K562 (cell line): ENCODE measurements around the gene SLC17A8. TPM values are rescaled to one million over a fixed set of nuclear protein-coding genes. Genes with fewer than 3 reads are reported as not detected.

Source experiments
- ATAC-seq: fragments of 200-7000 bp; cut with Tn5 transposase; 3 replicates; pipeline ENCODE4 v1.9.1; 2020; ENCODE audit warnings: moderate library complexity
- BruUV-seq: library from RNA; stranded (reverse); fragments of 400-500 nt; replicated peaks from 2 replicates; lab custom pipeline; 2021; lab: Mats Ljungman, UMichigan
- CTCF ChIA-PET: fragments of 300-600 bp; formaldehyde crosslinking; extraction: SDS; loops from one replicate; lab custom pipeline; 2021; ENCODE audit warnings: low intra/inter-chr PET ratio; lab: Yijun Ruan, JAX
- POLR2A ChIA-PET: fragments of 300-600, 350-650 bp; sonication (Branson Sonifier 250); formaldehyde crosslinking; extraction: SDS; loops from one replicate; lab custom pipeline; 2021; ENCODE audit warnings: antibody characterized with exemption, inconsistent platforms; lab: Yijun Ruan, JAX
- DNase-seq, 4 experiments: peaks; one replicate each; pipeline versions ENCODE4 v3.0.0 to v3.0.0-alpha.2; 2011 to 2018; ENCODE audit warnings: low spot score in 3 of 4, mixed read lengths in 3 of 4; ENCODE audit errors: extremely low read depth in 1 of 4
- FAIRE-seq: peaks from 2 replicates; lab custom pipeline; 2011; peaks lifted over from hg19 to GRCh38; lab: Jason Lieb, UNC
- H2AFZ ChIP-seq: 2 replicates; pipeline ENCODE4 v1.6.0; 2011; ENCODE audit warnings: low read depth, low read length, control low read depth, inconsistent platforms
- H3K27ac ChIP-seq: fragments of 200-600 bp; 3 replicates; pipeline ENCODE4 v1.8.0; 2011; ENCODE audit warnings: low read depth, mild to moderate bottlenecking, control low read depth, inconsistent platforms, low read length, moderate library complexity, mixed read lengths; ENCODE audit errors: extremely low read depth
- H3K27me3 ChIP-seq, 2 experiments: fragments of 300-600 bp in 1 of 2; 2 replicates in 1 of 2; 3 replicates in 1 of 2; pipeline versions ENCODE4 v1.6.0 to v1.8.0; 2011; ENCODE audit warnings: inconsistent platforms in 2 of 2, low read length in 2 of 2, mild to moderate bottlenecking in 1 of 2, mixed read lengths in 1 of 2, moderate library complexity in 1 of 2; ENCODE audit not compliant: control insufficient read depth in 2 of 2, insufficient read depth in 2 of 2
- H3K36me3 ChIP-seq: fragments of 300-600 bp; 3 replicates; pipeline ENCODE4 v1.8.0; 2011; ENCODE audit warnings: mild to moderate bottlenecking, low read length, inconsistent platforms; ENCODE audit not compliant: control insufficient read depth, insufficient read depth
- H3K4me1 ChIP-seq, 2 experiments: fragments of 200-600 bp in 1 of 2; replicated peaks in 1 of 2; 2 replicates in 1 of 2; 3 replicates in 1 of 2; pipeline versions ENCODE4 v1.5.1 to v1.8.0; 2011; ENCODE audit warnings: inconsistent platforms in 2 of 2, low read length in 2 of 2, mild to moderate bottlenecking in 1 of 2, mixed read lengths in 1 of 2, moderate library complexity in 1 of 2; ENCODE audit not compliant: control insufficient read depth in 2 of 2, insufficient read depth in 2 of 2
- H3K4me2 ChIP-seq: 2 replicates; pipeline ENCODE4 v1.6.1; 2011; ENCODE audit warnings: low read length, control low read depth, inconsistent platforms, mixed read lengths; ENCODE audit not compliant: insufficient read depth
- H3K4me3 ChIP-seq: fragments of 200-600 bp; sonication (generic), shearing (Covaris generic); 2 replicates; pipeline ENCODE4 v1.5.1; 2016; ENCODE audit warnings: control low read depth, inconsistent platforms
- H3K79me2 ChIP-seq: fragments of 200-600 bp; 3 replicates; pipeline ENCODE4 v1.8.0; 2011; ENCODE audit warnings: low read length, inconsistent platforms; ENCODE audit not compliant: control insufficient read depth, insufficient read depth
- H3K9ac ChIP-seq, 2 experiments: 2 replicates each; pipeline versions ENCODE4 v1.6.0 to v1.6.1; 2011; ENCODE audit warnings: low read depth in 2 of 2, low read length in 2 of 2, control low read depth in 1 of 2, inconsistent platforms in 1 of 2, mild to moderate bottlenecking in 1 of 2, mixed read lengths in 1 of 2; ENCODE audit not compliant: insufficient read depth in 1 of 2
- H3K9me1 ChIP-seq: one replicate; pipeline ENCODE4 v1.6.0; 2011; ENCODE audit warnings: inconsistent platforms, mild to moderate bottlenecking, low read length, moderate library complexity; ENCODE audit not compliant: control insufficient read depth, insufficient read depth
- H3K9me3 ChIP-seq: replicated peaks from 2 replicates; pipeline ENCODE4 v1.5.1; 2011; ENCODE audit warnings: low read depth, low read length, inconsistent platforms; ENCODE audit not compliant: control insufficient read depth, insufficient read depth
- H4K20me1 ChIP-seq: replicated peaks from 2 replicates; pipeline ENCODE4 v1.6.1; 2011; ENCODE audit warnings: low read length, inconsistent platforms, mixed read lengths; ENCODE audit not compliant: control insufficient read depth, insufficient read depth
- CBX3 ChIP-seq, 2 experiments: IDR thresholded peaks; 1 replicate in 1 of 2; 2 replicates in 1 of 2; pipeline ENCODE4 v1.6.1; 2012; ENCODE audit warnings: inconsistent platforms in 2 of 2, low read length in 2 of 2, borderline replicate concordance in 1 of 2, control low read depth in 1 of 2
- DNMT1 ChIP-seq: fragments of 450-650 bp; IDR thresholded peaks from 2 replicates; pipeline ENCODE4 v1.6.1; 2016; ENCODE audit warnings: antibody characterized with exemption, mild to moderate bottlenecking
- FOXA3 ChIP-seq, 2 experiments: fragments of 450-650 bp in 1 of 2; sonication (generic) in 1 of 2; formaldehyde crosslinking; IDR thresholded peaks in 1 of 2; conservative IDR thresholded peaks in 1 of 2; 2 replicates each; pipeline versions ENCODE4 v1.4.0 to v1.8.0; 2020 to 2022; ENCODE audit warnings: mild to moderate bottlenecking in 2 of 2, missing genetic modification reagents in 1 of 2
- HMG20A ChIP-seq: fragments of 450-650 bp; formaldehyde crosslinking; conservative IDR thresholded peaks from 2 replicates; pipeline ENCODE4 v1.4.0; 2020; ENCODE audit warnings: mild to moderate bottlenecking, mixed read lengths
- NR2C1 ChIP-seq, 2 experiments: fragments of 450-650 bp; IDR thresholded peaks; 2 replicates each; pipeline ENCODE4 v1.6.1; 2017; ENCODE audit warnings: mild to moderate bottlenecking in 2 of 2, antibody characterized with exemption in 1 of 2, inconsistent platforms in 1 of 2, missing compliant biosample characterization in 1 of 2, missing genetic modification characterization in 1 of 2
- POLR2A ChIP-seq: fragments of 450-650 bp; conservative IDR thresholded peaks from 2 replicates; pipeline ENCODE4 v1.6.1; 2016
- POLR2AphosphoS2 ChIP-seq: IDR thresholded peaks from 2 replicates; pipeline ENCODE4 v1.6.1; 2012; ENCODE audit warnings: low read length, improper control_type of control experiment
- PRPF4 ChIP-seq: fragments of 200-400 bp; formaldehyde crosslinking; IDR thresholded peaks from one replicate; pipeline ENCODE4 v1.6.1; 2017; ENCODE audit warnings: low read length, low read depth, mild to moderate bottlenecking; ENCODE audit not compliant: insufficient read depth, poor library complexity, severe bottlenecking
- REST ChIP-seq, 2 experiments: fragments of 450-650 bp; formaldehyde crosslinking in 1 of 2; IDR thresholded peaks; 2 replicates each; pipeline versions ENCODE4 v1.4.0 to v1.6.1; 2014 to 2020; ENCODE audit warnings: mild to moderate bottlenecking in 2 of 2, borderline replicate concordance in 1 of 2, low read depth in 1 of 2
- SRSF9 ChIP-seq: fragments of 200-400 bp; formaldehyde crosslinking; IDR thresholded peaks from 2 replicates; pipeline ENCODE4 v1.6.1; 2017; ENCODE audit warnings: low read depth, low read length, borderline replicate concordance
- TAF15 ChIP-seq: fragments of 200-400 bp; formaldehyde crosslinking; IDR thresholded peaks from 2 replicates; pipeline ENCODE4 v1.6.1; 2017; ENCODE audit warnings: mild to moderate bottlenecking, low read depth, low read length, moderate library complexity
- WGBS: fragments of 100-300 bp; shearing (Covaris generic); methylation state at CpG from one replicate; pipeline ENCODE4 v1.1.6; 2016; ENCODE audit warnings: low coverage, mixed read lengths; ENCODE audit not compliant: insufficient coverage; ENCODE audit errors: missing lambda C conversion rate; 5-methylcytosine and 5-hydroxymethylcytosine counted together
- in situ Hi-C: fragments of 300-500 bp; cut with MboI; formaldehyde crosslinking; loops from 4 replicates; pipeline ENCODE4 v1.15.0; 2018; ENCODE audit warnings: inconsistent platforms, mixed read lengths
- intact Hi-C: fragments of 100-400 bp; cut with micrococcal nuclease; formaldehyde crosslinking; loops from 2 replicates; pipeline ENCODE4 v1.14.2; 2022
- polyA plus RNA-seq, 8 experiments: library from polyadenylated mRNA; depleted of rRNA in 4 of 8; stranded (reverse) in 5 of 8; unstranded in 3 of 8; fragments of >200 nt; fragmentation: Nextera tagmentation in 2 of 8; fragmentation: Illumina TruSeq in 1 of 8; extraction: Ambion mirVana in 2 of 8; extraction: Trizol in 1 of 8; gene quantifications; 2 replicates each; pipeline versions ENCODE4 v1.2.1 to v1.2.3, GENCODE V29; 2011 to 2014; ENCODE audit warnings: inconsistent platforms in 1 of 8, missing spikeins in 1 of 8
- total RNA-seq, 7 experiments: library from RNA; depleted of rRNA in 6 of 7; stranded (reverse); fragments of >200 nt in 6 of 7; fragmentation: Illumina TruSeq in 2 of 7; extraction: Trizol in 2 of 7; gene quantifications; 2 replicates each; pipeline versions ENCODE4 v1.2.1 to v1.2.3, GENCODE V29; 2011 to 2021; ENCODE audit warnings: low replicate concordance in 1 of 7
- TF ChIP-seq, protein P1 (sequence below), 2 experiments: fragments of 450-650 bp in 1 of 2; sonication (generic) in 1 of 2; formaldehyde crosslinking; conservative IDR thresholded peaks; 2 replicates each; pipeline versions ENCODE4 v1.4.0 to v1.8.1; 2020 to 2022; ENCODE audit warnings: mild to moderate bottlenecking in 1 of 2, missing genetic modification reagents in 1 of 2
- TF ChIP-seq, protein P2 (sequence below): sonication (generic); formaldehyde crosslinking; IDR thresholded peaks from 2 replicates; pipeline ENCODE4 v1.8.1; 2023; ENCODE audit warnings: mild to moderate bottlenecking, missing genetic modification reagents

SLC17A8 gene
- total and polyA plus RNA-seq, 9 of the 15 experiments (the other 6 are each of a cell fraction or from before 2014, with no cell fraction given), result 0.03 TPM; not detected in 8

GRCh38 chr12:100376161-100376560 is 19.3 kb downstream of the SLC17A8 start:
- FAIRE-seq (no peak), DNase-seq (no peak), ATAC-seq (no peak)
- in situ Hi-C loops (no loop called here), intact Hi-C loops (no loop called here)
- no peak overlapping the region for H3K4me3 ChIP-seq
- H3K79me2 ChIP-seq, result no peaks in the 10 kb centered on the region
- WGBS, result 10% methylated on average over 1 of the region's 1 CpG
- H3K9ac ChIP-seq, result no peak overlapping the region
- H3K9me1 ChIP-seq, result no peaks in the 10 kb centered on the region
- ChIA-PET CTCF (no interaction called here), POLR2A (no interaction called here)
- H3K9me3 ChIP-seq, result no peaks in the 10 kb centered on the region
- H4K20me1 ChIP-seq, result no peaks in the 10 kb centered on the region
- no peaks in the 10 kb centered on the region for H3K4me1 ChIP-seq
- H3K36me3 ChIP-seq, result no peaks in the 10 kb centered on the region
- no peak overlapping the region for H3K4me2 ChIP-seq
- no TSS peak for BruUV-seq
- no peak overlapping the region for H3K27ac ChIP-seq
- no peak overlapping the region for H2AFZ ChIP-seq
- H3K27me3 ChIP-seq, result peaks cover 3 to 31% of the 10 kb centered on the region in 2 experiments; a peak in 3 of 5 replicates
- TF ChIP-seq FOXA3 (CRISPR knock-in tag; conservative IDR thresholded peaks at IDR 0.05 in 1 of 2, IDR thresholded peaks at IDR 0.05 in 1 of 2) (no peak), POLR2A (no peak), POLR2AphosphoS2 (no peak), DNMT1 (no peak), SRSF9 (no peak), PRPF4 (no peak), TAF15 (no peak), CBX3 (IDR thresholded peaks at IDR 0.05; ENCODE audit: borderline replicate concordance in 1 of 2, low read length in 2 of 2) (no peak), REST (IDR thresholded peaks at IDR 0.05; ENCODE audit: borderline replicate concordance) (no peak), REST (CRISPR knock-in tag; IDR thresholded peaks at IDR 0.05; ENCODE audit: low read depth) (no peak), NR2C1 (IDR thresholded peaks at IDR 0.05) (no peak), NR2C1 (tag; IDR thresholded peaks at IDR 0.05) (no peak), HMG20A (CRISPR knock-in tag) (no peak)
- TF ChIP-seq, protein P1, sequence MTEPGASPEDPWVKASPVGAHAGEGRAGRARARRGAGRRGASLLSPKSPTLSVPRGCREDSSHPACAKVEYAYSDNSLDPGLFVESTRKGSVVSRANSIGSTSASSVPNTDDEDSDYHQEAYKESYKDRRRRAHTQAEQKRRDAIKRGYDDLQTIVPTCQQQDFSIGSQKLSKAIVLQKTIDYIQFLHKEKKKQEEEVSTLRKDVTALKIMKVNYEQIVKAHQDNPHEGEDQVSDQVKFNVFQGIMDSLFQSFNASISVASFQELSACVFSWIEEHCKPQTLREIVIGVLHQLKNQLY (CRISPR knock-in tag; conservative IDR thresholded peaks at IDR 0.05), result no peak
- TF ChIP-seq, protein P2, sequence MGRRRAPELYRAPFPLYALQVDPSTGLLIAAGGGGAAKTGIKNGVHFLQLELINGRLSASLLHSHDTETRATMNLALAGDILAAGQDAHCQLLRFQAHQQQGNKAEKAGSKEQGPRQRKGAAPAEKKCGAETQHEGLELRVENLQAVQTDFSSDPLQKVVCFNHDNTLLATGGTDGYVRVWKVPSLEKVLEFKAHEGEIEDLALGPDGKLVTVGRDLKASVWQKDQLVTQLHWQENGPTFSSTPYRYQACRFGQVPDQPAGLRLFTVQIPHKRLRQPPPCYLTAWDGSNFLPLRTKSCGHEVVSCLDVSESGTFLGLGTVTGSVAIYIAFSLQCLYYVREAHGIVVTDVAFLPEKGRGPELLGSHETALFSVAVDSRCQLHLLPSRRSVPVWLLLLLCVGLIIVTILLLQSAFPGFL, result no peak
